HL-60 (cell line): ENCODE data around the gene EGFLAM.

Experiments used
- DNase-seq, 2 experiments: peaks; one replicate each; pipeline ENCODE4 v3.0.0-alpha.2; 2010 to 2020; ENCODE audit warnings: low read depth in 1 of 2, low spot score in 1 of 2
- H3K27ac ChIP-seq: fragments of 250-450 bp; sonication (Bioruptor Pico); replicated peaks from 2 replicates; pipeline ENCODE4 v1.5.1; 2020; ENCODE audit warnings: mild to moderate bottlenecking, moderate library complexity
- H3K27me3 ChIP-seq: fragments of 250-450 bp; sonication (Bioruptor Pico); 2 replicates; pipeline ENCODE4 v1.5.1; 2021; ENCODE audit warnings: mild to moderate bottlenecking, moderate library complexity; ENCODE audit not compliant: insufficient read depth, poor library complexity, severe bottlenecking
- H3K4me3 ChIP-seq: replicated peaks from 2 replicates; pipeline ENCODE4 v1.5.1; 2011; ENCODE audit warnings: mild to moderate bottlenecking, control low read depth, low read length; ENCODE audit not compliant: insufficient read depth
- GABPA ChIP-seq: IDR thresholded peaks from 2 replicates; pipeline ENCODE4 v1.6.1; 2012; ENCODE audit warnings: low read depth
- POLR2AphosphoS5 ChIP-seq: IDR thresholded peaks from 2 replicates; pipeline ENCODE4 v1.6.1; 2012; ENCODE audit warnings: low read depth
- SPI1 ChIP-seq: IDR thresholded peaks from 2 replicates; pipeline ENCODE4 v1.6.1; 2012; ENCODE audit warnings: low read depth, mild to moderate bottlenecking, borderline replicate concordance
- TF ChIP-seq, protein P1 (sequence below): IDR thresholded peaks from 2 replicates; pipeline ENCODE4 v1.6.1; 2012; ENCODE audit warnings: low read depth; ENCODE audit not compliant: insufficient replicate concordance
- TF ChIP-seq, protein P2 (sequence below): IDR thresholded peaks from one replicate; pipeline ENCODE4 v1.5.1; 2011; ENCODE audit warnings: low read length, control low read depth, inconsistent platforms; ENCODE audit not compliant: insufficient read depth

EGFLAM gene

GRCh38 chr5:38453506-38453905 is 195.1 kb downstream of the EGFLAM start:
- Histone ChIP-seq H3K27ac (no peak overlapping the region), H3K4me3 (no peak overlapping the region), H3K27me3 (peaks cover 33% of the 10 kb centered on the region)
- TF ChIP-seq POLR2AphosphoS5 (peak; percentile 97), SPI1 (peak; percentile 67; the same call in 1 of the 2 replicates), GABPA (0 out of 2 replicates have a peak, but pooled peaks have one; percentile 15)
- TF ChIP-seq, protein P1, sequence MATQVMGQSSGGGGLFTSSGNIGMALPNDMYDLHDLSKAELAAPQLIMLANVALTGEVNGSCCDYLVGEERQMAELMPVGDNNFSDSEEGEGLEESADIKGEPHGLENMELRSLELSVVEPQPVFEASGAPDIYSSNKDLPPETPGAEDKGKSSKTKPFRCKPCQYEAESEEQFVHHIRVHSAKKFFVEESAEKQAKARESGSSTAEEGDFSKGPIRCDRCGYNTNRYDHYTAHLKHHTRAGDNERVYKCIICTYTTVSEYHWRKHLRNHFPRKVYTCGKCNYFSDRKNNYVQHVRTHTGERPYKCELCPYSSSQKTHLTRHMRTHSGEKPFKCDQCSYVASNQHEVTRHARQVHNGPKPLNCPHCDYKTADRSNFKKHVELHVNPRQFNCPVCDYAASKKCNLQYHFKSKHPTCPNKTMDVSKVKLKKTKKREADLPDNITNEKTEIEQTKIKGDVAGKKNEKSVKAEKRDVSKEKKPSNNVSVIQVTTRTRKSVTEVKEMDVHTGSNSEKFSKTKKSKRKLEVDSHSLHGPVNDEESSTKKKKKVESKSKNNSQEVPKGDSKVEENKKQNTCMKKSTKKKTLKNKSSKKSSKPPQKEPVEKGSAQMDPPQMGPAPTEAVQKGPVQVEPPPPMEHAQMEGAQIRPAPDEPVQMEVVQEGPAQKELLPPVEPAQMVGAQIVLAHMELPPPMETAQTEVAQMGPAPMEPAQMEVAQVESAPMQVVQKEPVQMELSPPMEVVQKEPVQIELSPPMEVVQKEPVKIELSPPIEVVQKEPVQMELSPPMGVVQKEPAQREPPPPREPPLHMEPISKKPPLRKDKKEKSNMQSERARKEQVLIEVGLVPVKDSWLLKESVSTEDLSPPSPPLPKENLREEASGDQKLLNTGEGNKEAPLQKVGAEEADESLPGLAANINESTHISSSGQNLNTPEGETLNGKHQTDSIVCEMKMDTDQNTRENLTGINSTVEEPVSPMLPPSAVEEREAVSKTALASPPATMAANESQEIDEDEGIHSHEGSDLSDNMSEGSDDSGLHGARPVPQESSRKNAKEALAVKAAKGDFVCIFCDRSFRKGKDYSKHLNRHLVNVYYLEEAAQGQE = no peak
- TF ChIP-seq, protein P2, sequence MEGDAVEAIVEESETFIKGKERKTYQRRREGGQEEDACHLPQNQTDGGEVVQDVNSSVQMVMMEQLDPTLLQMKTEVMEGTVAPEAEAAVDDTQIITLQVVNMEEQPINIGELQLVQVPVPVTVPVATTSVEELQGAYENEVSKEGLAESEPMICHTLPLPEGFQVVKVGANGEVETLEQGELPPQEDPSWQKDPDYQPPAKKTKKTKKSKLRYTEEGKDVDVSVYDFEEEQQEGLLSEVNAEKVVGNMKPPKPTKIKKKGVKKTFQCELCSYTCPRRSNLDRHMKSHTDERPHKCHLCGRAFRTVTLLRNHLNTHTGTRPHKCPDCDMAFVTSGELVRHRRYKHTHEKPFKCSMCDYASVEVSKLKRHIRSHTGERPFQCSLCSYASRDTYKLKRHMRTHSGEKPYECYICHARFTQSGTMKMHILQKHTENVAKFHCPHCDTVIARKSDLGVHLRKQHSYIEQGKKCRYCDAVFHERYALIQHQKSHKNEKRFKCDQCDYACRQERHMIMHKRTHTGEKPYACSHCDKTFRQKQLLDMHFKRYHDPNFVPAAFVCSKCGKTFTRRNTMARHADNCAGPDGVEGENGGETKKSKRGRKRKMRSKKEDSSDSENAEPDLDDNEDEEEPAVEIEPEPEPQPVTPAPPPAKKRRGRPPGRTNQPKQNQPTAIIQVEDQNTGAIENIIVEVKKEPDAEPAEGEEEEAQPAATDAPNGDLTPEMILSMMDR = no peak
- DNase-seq = peak; percentile 7 to 72

DNA sequence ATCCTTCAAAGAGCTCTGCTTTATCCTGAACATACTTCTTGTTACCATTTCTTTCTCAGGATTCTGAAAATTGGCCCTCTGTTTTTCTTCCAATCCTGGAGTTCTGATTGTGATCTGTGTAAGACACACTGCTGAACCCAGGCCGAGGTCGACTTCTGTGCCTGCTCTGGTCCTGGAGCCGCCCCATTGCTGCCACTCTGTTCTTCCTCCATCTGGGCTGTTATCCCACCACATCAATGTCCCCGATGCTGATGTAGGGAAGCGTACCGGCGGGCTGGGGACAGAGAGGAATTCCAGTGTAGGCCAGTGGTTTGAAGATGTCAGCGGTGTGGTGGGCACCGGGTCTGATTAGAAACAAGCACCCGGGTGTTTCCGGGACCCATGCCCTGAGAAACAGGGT is 195.6 kb downstream of the EGFLAM start:
- H3K27me3 ChIP-seq = peaks cover 29% of the 10 kb centered on the region
- TF ChIP-seq SPI1 = no peak
- no peak for TF ChIP-seq GABPA
- H3K4me3 ChIP-seq = no peak overlapping the region
- no peak overlapping the region for H3K27ac ChIP-seq
- no peak for DNase-seq

DNA sequence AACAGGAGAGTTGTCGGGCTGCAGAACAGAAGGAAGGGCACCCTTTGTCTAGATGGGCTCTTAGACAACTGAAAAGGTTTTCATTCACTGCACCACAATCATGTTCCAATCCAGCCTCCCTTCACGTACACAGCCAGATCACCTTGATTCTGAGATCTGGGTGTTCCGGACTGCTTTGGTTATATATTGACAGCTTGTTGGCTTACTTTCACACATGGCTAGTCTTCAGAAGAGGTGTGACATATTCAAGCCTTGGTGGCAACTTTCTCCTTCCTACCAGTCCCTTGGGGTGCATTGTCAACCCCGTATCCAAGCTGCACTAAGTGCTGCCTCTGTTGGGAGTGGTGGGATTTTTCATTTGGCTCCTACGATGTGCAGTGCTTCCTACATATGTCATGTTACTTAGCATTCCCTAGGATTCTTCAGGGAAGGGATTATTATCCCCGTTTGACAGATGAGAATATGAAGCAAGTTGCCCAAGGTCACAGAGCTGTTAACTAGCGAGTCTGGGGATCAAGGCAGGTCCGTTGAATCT is 197.5 kb downstream of the EGFLAM start:
- DNase-seq = no peak
- Histone ChIP-seq H3K27me3 (peaks cover 21% of the 10 kb centered on the region), H3K27ac (no peak overlapping the region), H3K4me3 (no peak overlapping the region)
- TF ChIP-seq, protein P2 = no peak
- TF ChIP-seq POLR2AphosphoS5 (no peak), SPI1 (no peak), GABPA (no peak)
- TF ChIP-seq, protein P1 = no peak

- TF ChIP-seq POLR2AphosphoS5 (no peak), GABPA (no peak), SPI1 (no peak)
- TF ChIP-seq, protein P2 = no peak
- H3K27ac ChIP-seq = no peak overlapping the region
- H3K27me3 ChIP-seq = peaks cover 18% of the 10 kb centered on the region
- DNase-seq = no peak
- H3K4me3 ChIP-seq = no peak overlapping the region
Measured at GRCh38 chr5:38456657-38457399, 198.5 kb downstream of the EGFLAM start.
